Ramos (cell line): ENCODE measurements around the gene GAL3ST1.
"Not testable (repeated sequence)": the region's sequence is repeated elsewhere in the genome, so short reads cannot be mapped to it uniquely, and the experiment has no call there.

ENCODE experiments used
- in situ Hi-C: fragments of 300-500 bp; cut with MboI; formaldehyde crosslinking; loops from one replicate; pipeline ENCODE4 v1.14.3; 2022; ENCODE audit warnings: low sequenced_read_pairs; ENCODE audit not compliant: unreplicated experiment

Gene GAL3ST1

DNA sequence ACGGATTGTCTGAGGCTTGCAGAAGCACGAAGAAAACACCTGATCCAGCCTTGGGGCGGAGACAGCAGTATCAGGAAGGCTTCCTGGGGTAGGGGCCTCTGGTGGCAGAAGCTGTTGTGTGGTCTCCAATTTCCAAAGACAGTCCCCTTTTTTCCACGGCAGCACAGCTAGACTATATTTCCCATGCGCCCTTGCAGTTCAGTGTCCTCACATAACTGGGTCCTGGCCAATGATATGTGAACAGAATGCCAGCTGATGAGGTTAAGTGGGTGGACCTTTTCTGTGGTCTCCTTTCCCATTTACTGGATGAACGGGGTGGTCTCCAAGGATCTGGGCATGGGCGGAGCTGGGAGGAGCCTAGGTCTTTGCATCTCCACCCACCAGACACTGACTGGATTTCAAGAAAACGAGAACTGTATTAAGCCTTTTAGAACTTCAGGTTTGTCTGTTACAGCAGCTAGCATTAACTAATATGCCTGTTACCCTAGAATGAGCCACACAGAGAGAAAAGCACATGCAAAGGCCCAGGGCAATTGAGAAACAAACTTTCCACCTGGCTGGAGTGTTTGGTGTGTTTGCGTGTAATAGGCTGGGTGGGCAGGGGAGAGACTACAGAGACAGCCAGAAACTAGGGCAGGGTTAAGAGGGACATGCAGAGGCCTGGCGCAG lies 6.2 kb downstream of the GAL3ST1 start:
- in situ Hi-C loops, result no loop called here

DNA sequence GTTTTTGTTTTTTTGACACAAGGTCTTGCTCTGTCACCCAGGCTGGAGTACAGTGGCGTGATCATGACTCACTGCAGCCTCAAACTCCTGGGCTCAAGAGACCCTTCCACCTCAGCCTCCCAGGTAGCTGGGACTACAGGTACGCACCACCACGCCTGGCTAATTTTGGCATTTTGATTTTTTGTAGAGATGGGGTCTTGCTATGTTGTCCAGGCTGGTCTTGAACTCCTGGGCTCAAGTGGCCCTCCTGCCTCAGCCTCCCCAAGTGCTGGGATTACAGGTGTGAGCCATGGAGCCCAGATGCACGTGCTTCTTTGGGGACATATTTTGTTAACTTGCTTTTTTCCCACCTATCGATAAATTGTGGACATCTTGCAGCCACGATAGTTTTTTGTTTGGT lies 7.2 kb downstream of the GAL3ST1 start:
- in situ Hi-C loops, result not testable (repeated sequence)

GRCh38 chr22:30566125-30566524 lies 8.3 kb downstream of the GAL3ST1 start:
- in situ Hi-C loops, result no loop called here

DNA sequence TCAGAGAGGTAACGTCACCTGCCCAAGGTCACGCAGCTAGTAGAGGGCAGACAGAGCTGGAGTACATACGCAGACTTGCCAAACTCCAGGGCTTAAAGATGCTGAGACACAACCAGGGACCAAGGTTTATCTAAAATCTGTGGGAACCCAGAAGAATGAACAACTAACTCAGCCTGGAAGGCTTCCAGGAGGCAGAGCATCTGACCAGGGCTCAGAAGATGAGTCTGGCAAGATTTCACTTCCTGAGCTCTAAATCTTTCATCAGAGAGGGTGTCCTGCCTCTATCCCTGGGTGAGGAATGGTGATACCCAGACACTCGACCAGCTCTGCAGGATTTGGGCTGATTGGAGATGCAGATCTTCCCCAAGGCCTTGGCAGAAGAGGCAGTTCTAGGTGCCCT lies 9.1 kb downstream of the GAL3ST1 start:
- in situ Hi-C loops, result no loop called here

GRCh38 chr22:30564761-30565119 lies 9.7 kb downstream of the GAL3ST1 start:
- in situ Hi-C loops, result no loop called here

- in situ Hi-C loops, result no loop called here
These were observed 10.3 kb downstream of the GAL3ST1 start for GRCh38 chr22:30564045-30564760.

GRCh38 chr22:30562366-30562765 lies 12.1 kb downstream of the GAL3ST1 start:
- in situ Hi-C loops, result no loop called here

DNA sequence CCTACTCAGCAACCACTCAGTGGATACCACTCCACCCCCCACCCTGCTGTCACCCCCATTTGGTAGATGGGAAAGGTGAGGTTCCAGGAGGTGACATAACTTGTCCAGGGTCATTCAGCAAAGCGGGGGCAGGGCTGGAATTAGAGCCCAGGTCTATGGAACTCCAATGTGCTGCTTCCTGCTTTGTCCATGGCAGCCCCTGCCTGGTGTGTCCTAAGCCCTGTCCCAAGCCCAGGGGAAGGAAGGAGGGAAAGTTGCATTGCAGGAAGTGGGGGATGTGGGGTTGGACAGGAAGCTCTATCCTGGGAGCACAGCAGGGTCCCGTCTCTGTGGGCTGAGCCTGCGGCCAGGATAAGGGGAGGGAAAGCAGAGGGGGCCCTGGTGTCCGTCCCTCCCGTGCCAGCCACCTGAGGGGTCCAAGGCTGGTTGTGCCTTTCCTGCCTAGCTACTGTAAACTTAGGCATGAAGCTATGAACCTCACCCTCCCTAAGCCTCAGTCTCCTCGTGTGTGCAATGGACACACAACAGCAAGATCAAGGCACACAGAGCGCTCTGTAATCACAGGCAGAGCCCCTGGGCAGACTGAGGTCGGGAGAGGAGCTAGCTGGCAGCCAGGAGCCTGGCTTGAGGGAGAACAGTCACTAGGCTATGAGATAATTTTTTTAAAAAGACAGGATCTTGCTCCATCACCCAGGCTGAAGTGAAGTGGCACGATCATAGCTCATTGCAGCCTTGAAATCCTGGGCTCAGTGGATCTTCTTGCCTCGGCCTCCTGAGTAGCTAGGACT lies 12.9 kb downstream of the GAL3ST1 start:
- in situ Hi-C loops, result no loop called here

DNA sequence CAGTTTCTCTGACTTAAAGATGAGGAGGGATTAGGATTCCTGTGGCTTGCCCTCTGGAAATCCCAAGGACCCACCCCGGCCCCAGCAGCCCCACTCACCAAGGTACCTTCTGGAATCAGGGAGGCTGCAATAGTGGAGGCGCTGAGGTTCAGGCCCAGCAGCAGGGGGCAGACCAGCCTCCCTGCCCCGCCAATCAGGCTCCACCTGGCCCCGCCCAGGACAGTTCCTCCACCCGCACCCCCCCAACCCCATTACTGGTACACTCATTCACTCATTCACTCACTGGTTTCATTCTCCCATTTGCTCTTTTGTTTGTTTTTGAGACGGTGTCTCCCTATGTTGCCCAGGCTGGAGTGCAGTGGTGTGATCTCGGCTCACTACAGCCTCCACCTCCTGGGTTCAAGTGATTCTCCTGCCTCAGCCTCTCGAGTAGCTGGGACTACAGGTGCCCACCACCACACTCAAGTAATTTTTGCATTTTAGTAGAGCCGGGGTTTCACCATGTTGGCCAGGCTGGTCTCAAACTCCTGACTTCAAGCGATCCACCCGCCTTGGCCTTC lies 13.7 kb downstream of the GAL3ST1 start:
- in situ Hi-C loops, result not testable (repeated sequence)

DNA sequence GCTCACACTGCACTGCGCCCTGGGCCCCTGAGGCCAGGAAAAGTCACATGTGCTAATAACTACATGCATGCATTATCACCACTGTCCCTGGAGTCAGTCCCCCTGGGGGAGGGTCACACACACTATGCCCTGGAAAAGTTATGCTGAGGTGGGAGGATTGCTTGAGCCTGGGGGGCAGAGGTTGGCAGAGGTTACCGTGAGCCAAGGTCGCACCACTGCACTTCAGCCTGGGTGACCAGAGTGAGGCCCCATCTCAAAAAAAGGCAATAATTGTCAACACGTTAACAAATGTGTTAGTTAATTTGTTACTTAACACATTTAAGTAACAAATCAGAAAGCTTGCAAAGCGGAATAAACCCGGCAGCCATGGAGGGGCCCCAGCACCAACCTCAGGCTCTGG lies 14.6 kb downstream of the GAL3ST1 start:
- in situ Hi-C loops, result no loop called here

DNA sequence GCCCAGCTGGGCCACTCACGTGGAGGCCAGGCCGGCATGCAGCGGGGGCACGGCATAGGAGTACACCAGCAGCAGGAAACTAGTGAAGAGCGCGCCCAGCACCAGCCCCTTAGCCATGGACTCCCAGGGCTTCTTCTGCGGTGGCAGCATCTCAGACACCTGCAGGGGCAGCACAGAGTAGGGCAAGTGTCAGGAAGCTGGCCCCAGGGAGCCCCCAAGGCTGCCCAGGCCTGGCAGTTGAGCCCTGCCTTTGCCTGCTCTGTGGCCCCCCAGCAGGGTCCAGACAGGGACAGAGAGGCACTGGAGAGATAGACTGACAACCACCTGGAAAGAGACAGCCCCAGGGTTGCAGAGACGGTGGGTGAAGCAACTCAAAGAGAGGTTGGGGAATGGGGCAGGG lies 17.2 kb downstream of the GAL3ST1 start:
- in situ Hi-C loops, result no loop called here

DNA sequence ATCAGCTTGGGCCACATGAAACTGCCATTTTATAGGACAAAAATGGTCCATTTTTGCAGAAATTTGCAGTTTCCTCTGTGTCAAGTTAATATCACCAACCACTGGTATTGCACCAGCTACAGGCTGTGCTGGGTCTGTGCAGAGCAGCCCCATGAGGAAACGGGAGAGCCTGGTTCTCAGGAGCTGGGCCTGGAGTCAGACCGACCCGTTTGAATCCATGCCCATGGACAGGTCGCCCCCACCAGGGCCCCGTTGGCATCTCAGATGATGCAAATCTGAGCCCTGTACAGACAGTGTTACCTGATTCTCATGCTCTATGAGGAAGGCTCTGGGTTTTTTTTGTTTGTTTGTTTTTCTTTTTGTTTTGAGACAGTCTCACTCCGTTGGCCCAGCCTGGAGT lies 18.1 kb downstream of the GAL3ST1 start:
- in situ Hi-C loops, result no loop called here

- in situ Hi-C loops, result no loop called here
These were observed 18.9 kb downstream of the GAL3ST1 start for GRCh38 chr22:30555282-30556210.

DNA sequence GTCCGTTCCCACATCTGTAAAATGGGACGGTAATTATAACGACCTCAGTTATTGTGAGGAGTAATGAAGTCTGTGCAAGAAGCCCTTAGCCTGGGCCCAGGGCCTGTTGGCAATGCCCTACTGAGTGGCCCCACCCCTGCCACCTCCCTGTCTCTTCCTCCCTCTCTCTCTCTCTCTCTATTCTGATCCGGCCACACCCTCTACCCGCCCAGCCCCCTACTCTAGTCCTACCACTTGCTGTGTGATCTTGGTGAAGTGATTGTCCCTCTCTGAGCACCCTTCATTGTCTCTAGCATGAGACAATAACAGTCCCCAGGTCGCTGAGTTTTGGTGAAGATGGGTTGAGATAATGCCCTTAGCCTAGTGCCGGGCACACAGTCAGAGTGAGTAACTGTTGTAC lies 20.5 kb downstream of the GAL3ST1 start:
- in situ Hi-C loops, result no loop called here

- in situ Hi-C loops, result no loop called here
These were observed 21.7 kb downstream of the GAL3ST1 start for GRCh38 chr22:30552719-30553118.

- in situ Hi-C loops, result not testable (repeated sequence)
These were observed 22.7 kb downstream of the GAL3ST1 start for GRCh38 chr22:30551813-30552212.

DNA sequence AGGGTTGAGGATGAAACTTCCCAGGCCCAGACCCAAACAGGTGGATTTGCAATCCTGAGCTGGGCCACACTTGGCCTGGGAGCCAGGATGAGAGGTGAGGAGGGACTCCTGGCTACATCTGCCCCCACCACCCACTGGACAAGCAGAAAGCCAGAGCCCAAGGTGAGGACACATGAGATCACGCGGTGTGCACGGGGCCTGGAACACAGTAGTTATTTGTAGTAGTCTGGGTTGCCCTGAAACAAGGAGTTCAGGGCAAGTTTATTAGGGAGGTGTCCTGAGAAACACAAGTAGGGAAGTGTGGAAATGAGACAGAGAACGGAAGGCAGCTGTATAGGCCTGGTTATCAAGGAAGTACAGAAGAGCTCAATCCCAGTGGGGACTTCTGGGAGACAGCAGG lies 27.3 kb downstream of the GAL3ST1 start:
- in situ Hi-C loops, result no loop called here

- in situ Hi-C loops, result no loop called here
These were observed 27.8 kb downstream of the GAL3ST1 start, which contains the start of gene SEC14L6 for GRCh38 chr22:30546616-30547015. TSS of gene SEC14L6 (minus strand) at chr22:30546741. CDS start at chr22:30546682, 59 bp downstream.

GRCh38 chr22:30542811-30543188 lies 31.7 kb downstream of the GAL3ST1 start:
- in situ Hi-C loops, result no loop called here
